ENCODE data around the gene STX18.
"Not testable (repeated sequence)": the region's sequence is repeated elsewhere in the genome, so short reads cannot be mapped to it uniquely, and the experiment has no call there.

STX18 gene

DNA sequence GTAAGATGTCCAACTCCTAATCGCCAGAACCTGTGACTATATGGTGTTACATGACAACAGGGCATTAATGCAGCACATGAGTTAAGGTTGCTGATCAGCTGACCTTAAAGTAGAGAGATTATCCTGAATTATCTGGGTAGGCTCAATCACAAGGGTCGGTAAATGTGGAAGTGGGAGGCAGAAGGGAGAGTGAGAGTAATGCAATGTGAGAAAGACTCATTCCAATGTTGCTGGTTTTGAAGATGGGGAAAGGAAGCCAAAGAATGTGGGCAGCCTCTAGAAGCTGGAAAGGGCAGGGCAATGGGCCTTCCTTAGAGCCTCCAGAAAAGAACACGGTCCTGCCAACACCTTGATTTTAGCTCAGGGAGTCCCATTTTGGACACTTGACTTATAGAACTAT, 67.4 kb downstream of the STX18 start:
- no peak for DNase-seq

DNA sequence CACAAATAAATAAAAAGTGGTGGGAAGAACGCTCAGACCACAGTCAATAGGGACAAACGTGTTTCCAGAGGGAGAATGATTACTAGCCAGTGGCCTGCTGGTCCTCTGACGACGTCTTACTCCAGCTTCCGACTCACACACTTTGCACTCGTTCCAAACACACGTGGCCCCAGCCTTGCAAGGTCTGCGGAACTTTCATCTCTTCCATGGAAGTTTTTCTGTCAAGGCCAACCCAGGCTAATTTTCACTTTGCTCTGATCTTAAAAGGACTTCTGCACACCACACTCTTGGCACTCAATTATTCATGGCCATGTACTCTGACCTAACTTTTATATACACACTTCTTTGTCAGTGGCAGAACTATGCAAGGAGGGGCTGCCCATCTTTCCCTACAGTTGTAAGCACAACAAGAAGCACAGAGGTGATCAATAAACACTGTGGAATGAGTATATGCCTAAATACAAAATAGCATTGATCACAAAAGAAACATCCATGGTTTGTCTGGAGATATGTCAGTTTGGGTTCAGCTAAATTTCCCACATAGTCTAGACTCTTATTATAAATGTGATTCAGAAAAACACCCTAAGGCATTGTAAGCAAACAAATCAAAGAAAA, 69.4 kb downstream of the STX18 start:
- DNase-seq, result no peak

DNA sequence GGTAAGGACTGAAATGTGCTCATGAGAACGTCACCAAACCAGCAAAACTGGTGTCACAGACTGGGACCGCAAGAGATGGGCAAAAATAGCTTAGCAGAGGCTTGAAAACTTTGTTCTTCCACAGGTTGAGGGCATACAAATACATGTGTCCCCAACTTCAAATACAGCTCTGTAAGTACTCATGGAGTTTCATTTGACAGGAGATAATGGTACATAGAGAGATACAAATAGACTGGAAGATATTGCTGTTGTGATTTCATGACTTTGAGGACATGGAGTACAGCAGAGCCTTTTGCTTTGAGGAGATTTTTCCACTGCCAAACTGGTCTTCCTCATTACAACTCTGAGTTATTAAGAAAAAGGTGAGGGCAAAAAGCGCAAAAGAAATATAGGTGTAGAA, 70.7 kb downstream of the STX18 start:
- no peak for DNase-seq

DNA sequence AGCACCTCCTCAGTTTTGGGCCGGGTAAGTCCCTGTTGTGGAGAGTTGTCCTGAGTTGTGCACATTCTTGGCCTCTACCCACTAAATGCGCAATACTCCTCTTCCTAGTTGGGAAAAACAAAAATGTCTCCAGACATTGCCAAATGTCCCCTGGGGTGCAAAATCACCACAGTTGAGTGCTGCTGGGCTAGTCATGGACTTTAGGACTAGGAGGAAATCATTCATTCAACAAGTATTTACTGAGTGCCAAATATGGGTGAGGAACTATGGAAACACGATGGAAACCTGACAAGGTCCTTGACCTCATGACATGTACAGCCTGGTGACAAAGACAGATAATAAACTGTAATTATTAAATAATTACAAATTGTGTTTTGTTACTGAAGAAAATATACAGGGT, 71.6 kb downstream of the STX18 start:
- no peak for DNase-seq

DNA sequence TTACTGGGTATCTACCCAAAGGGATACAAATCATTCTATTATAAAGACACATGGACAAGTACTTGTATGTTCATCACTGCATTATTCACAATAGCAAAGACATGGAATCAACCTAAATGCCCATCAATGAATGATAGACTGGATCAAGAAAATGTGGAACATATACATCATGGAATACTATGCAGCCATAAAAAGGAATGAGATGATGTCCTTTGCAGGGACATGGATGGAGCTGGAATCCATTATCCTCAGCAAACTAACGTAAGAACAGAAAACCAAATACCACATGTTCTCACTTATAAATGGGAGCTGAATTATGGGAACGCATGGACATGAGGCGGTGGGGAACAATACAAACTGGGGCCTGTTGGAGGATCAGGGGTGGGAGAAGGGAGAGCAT, 76.6 kb downstream of the STX18 start:
- not testable (repeated sequence) for DNase-seq

DNA sequence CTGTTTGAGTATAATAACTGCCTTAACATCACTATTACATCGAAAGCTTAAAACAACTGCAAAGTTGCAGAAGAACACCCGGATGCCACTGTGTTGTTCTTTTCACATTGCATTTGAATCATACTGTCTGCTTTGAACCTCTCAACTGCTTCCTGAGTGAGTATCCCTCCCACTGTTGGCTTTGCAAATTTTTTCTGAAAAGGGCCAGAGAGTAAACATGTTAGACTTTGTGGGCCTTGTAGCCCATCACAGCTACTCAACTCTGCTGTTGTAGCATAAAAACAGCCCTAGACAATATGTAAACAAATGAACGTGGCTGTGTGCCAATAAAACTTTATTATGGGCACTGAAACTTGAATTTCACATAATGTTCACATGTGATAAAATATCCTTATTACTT, 78.9 kb downstream of the STX18 start:
- DNase-seq, result no peak

DNA sequence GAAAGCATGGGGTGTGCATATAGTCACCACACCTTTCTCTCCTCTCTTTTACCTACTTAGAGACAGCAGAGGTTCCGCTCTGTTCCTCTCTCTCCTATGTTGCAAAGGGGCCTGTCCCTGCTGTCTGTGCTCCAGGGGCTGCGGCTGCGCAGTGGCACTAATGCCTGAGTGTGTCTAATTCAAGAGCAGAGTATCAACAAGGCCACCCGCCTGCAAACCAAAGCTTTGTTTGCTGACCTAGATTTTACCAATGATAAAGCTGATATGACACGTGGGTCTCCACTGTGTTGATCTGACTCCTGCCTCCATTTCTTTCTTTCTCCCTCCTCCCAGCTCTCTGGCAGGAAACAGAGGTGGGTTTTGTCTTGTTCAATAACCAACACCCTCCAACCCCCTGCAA, 80.0 kb downstream of the STX18 start:
- DNase-seq, result peak; percentile 47

DNA sequence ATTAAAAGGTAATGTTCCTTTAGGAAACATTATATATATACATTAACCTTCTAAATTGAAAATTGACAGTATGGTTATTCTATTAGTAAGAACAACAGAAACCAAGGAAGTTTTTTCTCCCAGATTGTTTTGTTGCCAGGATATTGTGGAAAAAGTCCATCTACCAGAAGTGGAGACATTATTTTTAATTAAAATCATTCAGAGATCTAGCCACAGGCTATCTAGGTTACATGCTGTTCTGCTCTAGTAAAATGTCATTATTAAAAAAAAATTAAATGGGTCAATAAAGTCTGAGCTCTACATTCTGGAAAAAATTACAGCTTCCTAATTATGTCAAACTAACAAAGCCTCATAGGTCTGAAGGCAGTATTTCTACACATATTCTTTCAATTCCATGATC, 80.7 kb downstream of the STX18 start:
- no peak for DNase-seq

DNA sequence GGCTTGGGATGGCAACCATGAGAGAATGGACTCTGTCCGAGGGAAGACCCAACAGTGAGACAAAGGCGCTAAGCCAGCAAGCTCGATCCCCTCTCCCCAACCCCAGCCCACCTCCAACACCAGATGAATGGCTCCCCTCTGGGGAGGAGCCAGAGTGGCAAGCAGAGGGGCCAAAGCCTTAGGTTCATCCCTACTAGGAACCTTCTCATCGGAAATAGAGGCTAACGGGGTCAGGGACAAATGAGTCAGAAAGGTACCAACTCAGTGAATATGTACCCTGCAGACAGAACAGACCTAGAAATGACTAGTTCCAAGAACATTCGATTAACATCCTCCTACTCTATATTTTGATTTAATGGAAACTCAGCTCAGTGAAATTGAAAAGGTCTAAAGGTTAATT, 81.1 kb downstream of the STX18 start:
- no peak for DNase-seq

DNA sequence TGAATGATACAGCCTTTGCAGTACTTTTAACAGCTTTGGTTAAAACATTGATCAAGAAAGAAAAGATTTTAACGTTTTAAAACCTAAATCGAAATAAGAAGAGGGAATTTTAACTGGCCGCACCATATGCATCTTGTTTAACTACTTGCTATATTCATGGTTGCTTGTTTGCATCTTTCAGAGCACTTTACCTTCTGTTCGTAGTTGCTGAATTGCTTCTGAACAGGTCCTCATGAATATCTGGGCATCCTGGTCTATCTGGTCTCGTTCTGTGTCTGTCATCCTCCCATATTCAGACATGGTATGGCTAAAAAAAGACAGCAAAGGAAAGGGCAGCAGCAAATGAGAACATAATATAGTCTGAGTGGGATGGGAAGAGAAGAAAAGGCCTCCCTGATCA, 82.7 kb downstream of the STX18 start:
- DNase-seq, result no peak

DNA sequence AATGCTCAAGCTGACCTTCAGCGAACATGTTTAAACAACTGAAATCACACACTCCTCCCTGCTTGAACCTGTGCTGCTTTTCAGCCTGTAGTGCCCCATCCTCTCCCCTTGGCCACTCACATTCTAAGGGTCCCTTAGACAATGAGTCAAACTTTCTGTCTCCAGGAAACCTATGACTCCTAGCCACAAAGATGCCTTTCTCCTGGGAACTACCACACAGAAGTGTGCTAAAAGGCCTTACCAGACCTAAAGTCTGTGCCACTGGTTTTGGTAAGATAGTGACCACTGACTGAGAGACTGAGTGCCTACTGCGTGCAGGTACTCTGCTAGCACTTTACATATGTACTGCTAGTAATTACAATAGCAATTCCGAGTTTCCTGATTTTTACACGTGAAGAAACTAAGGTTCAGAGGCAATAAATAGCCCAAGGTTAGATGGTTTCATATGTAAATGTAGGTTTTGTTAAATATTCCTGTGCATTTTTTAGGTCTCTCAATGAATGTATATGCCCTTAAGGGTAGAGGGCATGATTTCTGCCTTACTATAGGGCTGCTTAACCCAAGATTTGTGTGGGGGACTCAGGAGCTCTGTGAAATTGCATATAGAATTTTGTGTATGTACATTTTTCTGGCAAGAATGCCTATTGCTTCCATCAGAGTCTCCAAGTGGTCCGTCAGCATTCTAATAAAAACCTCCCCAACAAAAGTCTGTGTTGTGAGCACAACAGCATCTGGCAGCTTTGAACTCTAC, 83.9 kb downstream of the STX18 start:
- no peak for DNase-seq

DNA sequence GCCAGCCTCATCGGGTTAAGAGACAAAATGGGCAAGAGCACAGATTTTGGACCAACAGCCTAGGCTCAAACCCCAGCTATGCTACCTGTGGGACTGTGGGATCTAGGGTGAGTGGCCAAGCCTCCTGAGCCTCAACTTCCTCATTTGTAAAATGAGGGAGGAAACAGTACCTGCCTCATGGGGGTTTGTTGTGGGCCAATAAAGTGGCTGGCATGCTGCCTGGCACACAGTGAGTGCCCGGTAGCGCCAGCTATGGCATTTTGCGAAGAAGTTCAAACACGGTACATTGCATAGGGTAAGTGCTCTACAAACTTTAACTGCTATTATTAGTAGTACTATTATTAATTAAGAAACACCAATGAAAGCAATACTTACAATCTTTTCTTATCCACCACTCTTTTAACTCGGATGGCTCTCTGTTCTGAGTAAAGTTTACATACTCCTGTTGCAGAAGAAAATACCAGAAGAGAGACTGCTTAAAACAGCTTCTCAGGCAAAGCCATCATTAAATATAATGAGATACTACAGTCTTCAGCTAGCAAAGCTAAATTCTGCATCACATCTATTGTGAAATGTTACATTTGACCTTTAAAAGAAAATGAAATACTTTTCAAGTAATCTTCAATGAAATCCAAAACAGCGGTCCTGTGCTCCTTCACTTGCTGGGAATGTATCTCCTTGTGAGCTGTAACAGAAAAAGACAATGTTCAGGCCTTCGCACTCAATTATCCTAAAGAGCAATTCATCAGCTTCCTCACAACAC, 84.9 kb downstream of the STX18 start:
- no peak for DNase-seq

DNA sequence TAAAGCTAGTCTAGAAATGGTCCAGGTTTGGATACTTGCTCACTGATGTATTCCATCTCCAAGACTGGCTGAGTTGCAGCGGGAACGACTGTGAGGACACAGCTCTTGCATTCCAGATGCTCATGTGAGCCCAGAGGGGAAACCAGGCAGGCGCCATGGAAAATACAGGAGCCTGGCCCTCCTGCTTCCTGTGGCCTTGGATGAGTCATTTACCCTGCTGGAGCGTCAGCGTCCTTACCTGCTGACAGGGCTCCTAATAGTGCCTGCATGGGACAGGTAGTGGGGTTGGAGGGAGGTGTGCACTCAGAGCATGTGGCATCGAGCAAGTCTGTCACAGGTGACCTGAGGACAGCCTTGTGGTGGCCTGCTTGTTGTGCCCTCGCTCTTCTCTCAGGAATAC, 85.5 kb downstream of the STX18 start:
- DNase-seq, result no peak

DNA sequence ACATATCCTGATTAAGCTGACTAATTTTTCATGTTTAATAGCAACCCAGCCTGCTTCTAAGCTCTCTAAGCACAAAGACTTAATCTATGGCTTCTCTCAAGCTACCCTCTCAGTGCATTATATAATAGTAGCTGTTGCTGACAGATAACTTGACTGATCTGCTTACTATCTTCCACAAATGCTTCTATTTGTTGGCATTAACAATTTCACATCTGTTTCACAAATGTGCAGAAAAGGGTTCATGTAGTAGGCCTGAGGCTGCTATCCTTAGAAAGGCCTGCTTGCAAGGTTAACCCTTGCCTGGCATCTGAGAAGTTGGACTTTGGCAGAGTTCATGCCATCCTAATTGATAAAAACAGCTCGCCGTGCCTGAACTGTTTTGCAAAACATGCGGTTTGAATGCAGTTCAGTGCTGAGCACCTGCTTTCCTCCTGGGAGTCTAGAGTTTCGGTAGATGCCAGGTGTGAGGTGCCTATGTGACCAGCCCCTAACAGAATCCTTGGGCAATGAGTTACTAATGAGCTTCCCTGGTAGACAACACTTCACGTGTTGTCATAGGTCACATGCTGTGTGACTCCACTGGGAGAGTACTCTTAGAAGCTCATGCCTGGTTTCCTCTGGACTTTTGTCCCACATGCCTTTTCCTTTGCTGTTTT, 86.5 kb downstream of the STX18 start:
- DNase-seq, result no peak

DNA sequence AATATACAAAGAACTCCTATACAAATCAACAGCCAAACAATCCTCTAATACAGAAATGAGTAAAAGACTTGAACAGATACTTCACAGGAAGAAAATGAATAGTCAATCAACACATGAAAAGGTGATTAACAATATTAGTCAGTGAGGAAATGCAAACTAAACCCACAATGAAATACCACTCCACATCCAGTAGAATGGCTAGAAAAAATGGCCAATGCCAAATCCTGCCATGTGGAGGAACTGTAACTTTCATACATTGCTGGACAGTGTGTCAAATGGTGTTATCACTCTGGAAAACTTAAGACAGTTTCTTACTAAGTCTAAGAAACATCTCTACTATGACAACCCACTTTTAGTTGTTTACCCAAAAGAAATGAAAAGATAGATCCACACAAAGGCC, 95.4 kb downstream of the STX18 start:
- DNase-seq, result no peak

DNA sequence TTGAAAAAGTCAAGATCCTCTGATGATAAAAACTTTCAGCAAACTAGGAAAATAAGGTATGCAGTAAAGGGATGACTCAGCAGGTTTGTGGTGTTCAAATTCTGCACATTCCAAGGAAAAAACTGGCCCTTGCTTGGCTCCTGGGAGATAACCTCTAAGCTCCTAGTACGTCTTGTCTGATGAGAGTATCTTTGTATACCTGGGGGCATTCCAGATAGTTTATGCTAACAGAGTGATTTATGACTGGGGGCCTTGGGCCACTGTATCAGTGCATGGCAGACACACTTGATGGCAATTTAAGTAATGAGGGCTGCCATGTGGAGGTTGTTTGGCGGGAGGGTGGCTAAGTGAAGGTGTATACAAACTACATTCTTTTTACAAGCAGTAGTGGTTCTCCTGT, 98.0 kb downstream of the STX18 start:
- no peak for DNase-seq

DNA sequence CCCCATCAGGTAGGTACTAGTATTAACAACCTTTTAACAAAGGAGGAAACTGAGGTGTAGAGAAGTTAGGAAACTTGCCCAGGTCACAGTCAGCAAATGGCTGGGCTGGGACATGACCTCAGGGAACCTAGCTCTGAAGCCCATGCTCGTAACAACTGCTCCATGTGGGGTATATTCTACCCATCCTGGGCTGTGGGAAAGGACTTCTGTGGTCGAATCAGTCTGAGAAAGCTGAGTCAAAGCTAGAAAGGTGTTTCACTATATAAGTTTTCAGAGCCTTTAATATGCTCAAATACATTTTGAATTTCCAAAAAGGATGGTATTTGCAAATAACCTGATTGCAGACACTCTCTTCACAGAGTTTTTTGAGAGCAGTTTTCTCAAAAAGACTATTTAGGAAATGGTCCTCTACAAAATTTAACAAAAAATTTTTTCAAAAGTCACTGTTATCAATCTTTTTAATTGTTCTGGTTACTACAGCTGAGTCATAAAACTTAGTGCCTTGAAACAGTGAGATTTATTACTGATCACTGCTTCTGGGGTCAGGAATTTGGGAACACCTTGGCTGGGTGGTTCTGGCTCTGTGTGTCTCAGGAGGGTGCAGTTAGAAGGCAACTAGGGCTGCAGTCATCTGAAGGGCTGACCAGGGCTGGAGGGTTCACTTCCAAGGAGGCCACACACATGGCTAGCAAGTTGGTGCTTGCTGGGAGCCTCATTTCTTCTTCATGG, 101.4 kb downstream of the STX18 start:
- DNase-seq, result no peak

DNA sequence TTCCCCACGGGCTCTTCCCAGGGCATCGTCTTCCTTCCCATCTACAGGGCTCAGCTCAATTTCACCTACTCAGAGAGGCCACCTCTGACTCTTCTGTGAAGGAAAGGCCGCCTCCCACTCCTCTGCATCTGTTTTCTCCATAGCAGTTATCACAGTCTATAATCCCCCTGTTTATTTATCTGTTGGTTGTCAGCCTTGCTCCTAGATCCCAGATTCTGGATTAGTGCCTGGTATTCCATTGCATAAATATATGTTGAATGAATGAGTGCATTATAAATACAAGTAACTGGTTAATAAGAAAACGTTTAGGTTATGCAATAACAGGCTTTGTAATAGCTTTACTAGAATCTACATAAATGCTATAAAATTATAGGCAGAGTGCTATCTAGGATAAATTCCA, 102.1 kb downstream of the STX18 start:
- no peak for DNase-seq

DNA sequence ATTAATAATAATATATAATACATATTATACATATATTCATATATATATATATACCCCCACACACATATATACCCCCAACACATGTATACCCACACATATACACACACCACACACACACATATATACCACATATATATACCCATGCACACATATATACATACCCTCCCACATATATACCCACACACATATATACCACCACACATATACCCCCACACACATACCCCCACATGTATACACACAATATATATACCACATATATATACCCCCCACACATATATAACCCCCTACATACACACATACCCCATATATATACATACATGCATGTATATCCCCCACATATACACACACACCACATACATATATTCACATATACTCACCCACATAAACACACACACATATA, 103.0 kb downstream of the STX18 start:
- DNase-seq, result no peak

DNA sequence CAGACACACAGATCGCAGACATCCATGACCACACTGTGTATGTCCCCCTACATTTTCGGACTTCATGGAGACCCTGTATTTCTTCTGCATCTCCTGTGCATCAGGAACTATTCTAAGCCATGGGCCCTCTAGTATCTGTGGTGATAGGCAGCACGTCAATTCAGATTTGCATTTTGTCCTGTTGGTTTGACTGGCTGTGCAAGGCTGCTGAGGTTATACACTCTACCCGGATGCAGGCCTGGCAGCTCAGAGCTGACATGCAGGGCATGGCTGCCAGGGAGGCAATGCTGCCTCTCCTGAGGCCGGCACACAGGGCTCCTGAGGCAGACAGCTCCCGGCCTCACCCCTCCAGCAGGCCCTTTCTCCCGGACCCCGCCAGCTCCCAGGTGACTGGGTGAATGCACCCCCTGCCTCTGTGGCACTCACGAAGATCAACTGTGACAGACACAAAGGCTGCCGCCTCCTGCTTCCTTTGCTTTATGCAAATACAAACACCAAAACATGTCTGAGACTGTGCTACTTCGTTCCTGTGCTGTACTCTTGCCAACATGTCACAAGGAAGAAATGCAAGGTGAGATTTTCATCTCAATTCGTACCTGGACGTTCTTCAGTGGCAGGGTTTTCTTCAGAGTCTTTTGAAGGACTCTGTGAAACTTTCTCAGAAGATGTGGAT, 103.9 kb downstream of the STX18 start:
- no peak for DNase-seq

DNA sequence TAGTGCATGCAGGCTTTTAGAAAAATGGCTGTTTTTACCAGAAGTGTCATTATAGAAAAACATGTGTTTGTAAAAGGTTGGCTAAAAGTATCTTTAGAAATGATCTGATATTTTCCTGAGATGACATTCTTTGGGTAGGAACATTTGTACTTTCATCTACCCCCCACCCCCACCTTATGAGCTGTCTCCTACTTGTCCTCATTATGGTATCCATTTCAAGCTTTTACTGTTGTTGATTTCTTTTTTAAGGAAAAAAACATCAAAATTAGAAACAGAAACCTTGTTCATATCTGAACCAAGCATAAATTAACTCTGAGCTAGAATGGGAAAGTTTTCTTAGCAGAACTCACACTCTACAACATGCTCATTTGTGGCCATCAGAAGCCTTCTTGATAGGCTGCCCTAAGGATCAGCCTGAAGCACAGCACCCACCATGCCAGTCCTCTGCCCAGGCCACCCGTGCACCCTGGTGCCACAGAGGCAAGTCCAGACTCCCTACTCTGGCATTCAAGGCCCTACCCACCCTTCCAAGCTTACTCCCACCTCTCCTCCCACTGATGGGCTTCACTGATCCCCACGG, 105.5 kb downstream of the STX18 start:
- DNase-seq, result no peak

DNA sequence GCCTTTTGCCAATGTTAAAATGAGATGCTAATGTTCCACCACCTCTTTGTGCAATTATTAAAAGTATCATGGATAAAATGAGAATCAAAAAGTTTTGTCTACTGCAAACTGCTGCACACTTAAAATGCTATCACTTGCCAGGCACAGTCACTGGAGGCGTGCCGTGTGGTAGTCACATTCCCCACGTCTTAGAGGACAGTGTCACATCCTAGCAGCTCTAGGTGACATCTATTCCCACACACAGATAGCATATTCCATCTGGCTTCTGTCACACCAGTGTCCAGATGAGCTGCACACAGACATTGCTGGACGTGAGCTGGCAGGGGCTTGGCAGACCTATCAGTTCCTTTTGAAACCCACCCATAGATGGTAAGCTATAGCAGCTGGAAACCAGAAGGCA, 107.9 kb downstream of the STX18 start:
- no peak for DNase-seq
